DND-41 (cell line): ENCODE data around the gene BRSK2.

Source experiments
- EZH2 ChIP-seq: IDR thresholded peaks from 3 replicates; pipeline ENCODE4 v1.6.1; 2012; ENCODE audit warnings: borderline replicate concordance, low read depth, mild to moderate bottlenecking, moderate library complexity, low read length, inconsistent platforms; ENCODE audit not compliant: severe bottlenecking
- TF ChIP-seq, protein P1 (sequence below): IDR thresholded peaks from 2 replicates; pipeline ENCODE4 v1.5.1; 2012; ENCODE audit warnings: borderline replicate concordance, low read length, moderate library complexity, mild to moderate bottlenecking; ENCODE audit not compliant: poor library complexity, severe bottlenecking; ENCODE audit errors: extremely low read depth

- TF ChIP-seq EZH2: no peak
- TF ChIP-seq, protein P1, sequence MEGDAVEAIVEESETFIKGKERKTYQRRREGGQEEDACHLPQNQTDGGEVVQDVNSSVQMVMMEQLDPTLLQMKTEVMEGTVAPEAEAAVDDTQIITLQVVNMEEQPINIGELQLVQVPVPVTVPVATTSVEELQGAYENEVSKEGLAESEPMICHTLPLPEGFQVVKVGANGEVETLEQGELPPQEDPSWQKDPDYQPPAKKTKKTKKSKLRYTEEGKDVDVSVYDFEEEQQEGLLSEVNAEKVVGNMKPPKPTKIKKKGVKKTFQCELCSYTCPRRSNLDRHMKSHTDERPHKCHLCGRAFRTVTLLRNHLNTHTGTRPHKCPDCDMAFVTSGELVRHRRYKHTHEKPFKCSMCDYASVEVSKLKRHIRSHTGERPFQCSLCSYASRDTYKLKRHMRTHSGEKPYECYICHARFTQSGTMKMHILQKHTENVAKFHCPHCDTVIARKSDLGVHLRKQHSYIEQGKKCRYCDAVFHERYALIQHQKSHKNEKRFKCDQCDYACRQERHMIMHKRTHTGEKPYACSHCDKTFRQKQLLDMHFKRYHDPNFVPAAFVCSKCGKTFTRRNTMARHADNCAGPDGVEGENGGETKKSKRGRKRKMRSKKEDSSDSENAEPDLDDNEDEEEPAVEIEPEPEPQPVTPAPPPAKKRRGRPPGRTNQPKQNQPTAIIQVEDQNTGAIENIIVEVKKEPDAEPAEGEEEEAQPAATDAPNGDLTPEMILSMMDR: no peak
Measured at GRCh38 chr11:1392561-1392960, 2.8 kb downstream of the BRSK2 start.
